Upper lobe of right lung (tissue), 1 donor: ENCODE results near the gene CFAP54. TPM values are rescaled to one million over a fixed set of nuclear protein-coding genes. Genes with fewer than 3 reads are reported as not detected.
A peak's percentile ranks its signal among the peaks of the same experiment; 100 is the strongest.
"Not testable (repeated sequence)": the region's sequence is repeated elsewhere in the genome, so short reads cannot be mapped to it uniquely, and the experiment has no call there.

Experiments used
- ATAC-seq: fragments of 200-7000 bp; cut with Tn5 transposase; one replicate; pipeline ENCODE4 v1.9.1; 2020; ENCODE audit warnings: mild to moderate bottlenecking, moderate library complexity
- DNase-seq: peaks from one replicate; pipeline ENCODE4 v3.0.0-alpha.2; 2020
- H3K27ac ChIP-seq: fragments of 200-600 bp; one replicate; pipeline ENCODE4 v1.8.0; 2022
- H3K27me3 ChIP-seq: fragments of 200-600 bp; one replicate; pipeline ENCODE4 v1.8.0; 2022; ENCODE audit warnings: mild to moderate bottlenecking
- H3K36me3 ChIP-seq: fragments of 200-600 bp; one replicate; pipeline ENCODE4 v1.8.0; 2022
- H3K4me1 ChIP-seq: fragments of 200-600 bp; one replicate; pipeline ENCODE4 v1.8.0; 2022
- H3K4me3 ChIP-seq: fragments of 200-600 bp; one replicate; pipeline ENCODE4 v1.8.0; 2022; ENCODE audit warnings: mild to moderate bottlenecking
- H3K9me3 ChIP-seq: fragments of 200-600 bp; one replicate; pipeline ENCODE4 v1.8.0; 2022
- CTCF ChIP-seq: fragments of 200-600 bp; IDR thresholded peaks from one replicate; pipeline ENCODE4 v1.8.0; 2022; ENCODE audit warnings: antibody characterized with exemption
- intact Hi-C: fragments of 100-400 bp; cut with DNase I; formaldehyde crosslinking; loops from one replicate; pipeline ENCODE4 v1.11.0; 2022
- total RNA-seq: library from RNA; stranded (reverse); fragmentation: NEBNext Ultra II Directional; extraction: Animal tissue kit (Norgen Biotek cat#: 25700); gene quantifications from one replicate; pipeline ENCODE4 v1.2.1, GENCODE V29; 2021
- donor health status: DM: no; HTN: yes; CAD: no; lungs with severe emphysema.

CFAP54 gene
- total RNA-seq, 1 donor from 2014 or later: 0.75 TPM

GRCh38 chr12:96457191-96457930 lies 32.0 kb upstream of the CFAP54 start:
- Histone ChIP-seq H3K27me3 (no peaks in the 10 kb centered on the region), H3K4me3 (no peak overlapping the region), H3K9me3 (no peaks in the 10 kb centered on the region), H3K27ac (no peak overlapping the region), H3K4me1 (no peaks in the 10 kb centered on the region), H3K36me3 (no peaks in the 10 kb centered on the region)
- DNase-seq (no peak), ATAC-seq (peak; percentile 43)
- TF ChIP-seq CTCF: no peak
- intact Hi-C loops: no loop called here

- H3K27me3 ChIP-seq, H3K9me3 ChIP-seq, H3K4me3 ChIP-seq, intact Hi-C loops, H3K36me3 ChIP-seq, ATAC-seq, DNase-seq, H3K27ac ChIP-seq, H3K4me1 ChIP-seq: not testable (repeated sequence)
Measured at GRCh38 chr12:96459281-96459680, 30.1 kb upstream of the CFAP54 start.

DNA sequence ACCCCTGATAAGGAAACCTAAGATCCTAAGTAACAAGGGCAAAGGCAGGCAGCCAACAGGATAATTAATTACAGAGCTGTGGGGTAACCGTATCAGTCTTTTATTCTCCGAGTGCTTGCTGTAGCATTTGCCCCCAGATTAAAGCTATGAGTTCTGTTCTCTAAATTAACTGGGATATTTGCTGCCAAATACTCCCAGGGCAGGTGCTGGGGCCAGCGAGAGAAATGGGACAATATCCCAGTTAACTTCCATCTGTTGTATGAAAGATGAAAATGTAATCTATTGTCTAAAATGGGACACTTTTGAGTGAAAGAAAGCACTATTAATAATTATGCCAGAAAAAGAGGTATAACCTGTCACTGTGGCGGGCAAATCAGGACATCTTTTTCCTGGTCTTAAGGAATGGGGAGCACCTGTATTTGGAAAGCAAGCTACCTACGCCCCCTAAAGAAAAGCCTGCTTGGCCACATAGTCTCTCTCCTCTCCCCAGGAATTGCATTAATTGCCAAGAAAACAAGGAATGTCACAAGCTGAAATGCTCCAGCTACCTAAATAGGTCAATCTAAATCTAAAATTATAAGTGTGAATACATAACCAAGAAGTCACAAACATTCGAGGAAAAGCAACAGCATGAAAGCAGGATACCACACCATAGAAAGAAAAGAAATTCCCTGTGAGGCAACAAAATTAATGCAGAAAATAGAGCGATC lies 26.7 kb upstream of the CFAP54 start:
- Histone ChIP-seq H3K36me3 (no peaks in the 10 kb centered on the region), H3K9me3 (no peaks in the 10 kb centered on the region), H3K27ac (no peak overlapping the region), H3K27me3 (no peaks in the 10 kb centered on the region), H3K4me3 (no peak overlapping the region), H3K4me1 (no peaks in the 10 kb centered on the region)
- no peak for ATAC-seq
- DNase-seq: no peak
- no peak for TF ChIP-seq CTCF
- intact Hi-C loops: no loop called here

- H3K36me3 ChIP-seq: no peaks in the 10 kb centered on the region
- DNase-seq: no peak
- H3K4me3 ChIP-seq: no peak overlapping the region
- intact Hi-C loops: no loop called here
- no peak overlapping the region for H3K27ac ChIP-seq
- no peaks in the 10 kb centered on the region for H3K4me1 ChIP-seq
- no peaks in the 10 kb centered on the region for H3K9me3 ChIP-seq
- no peaks in the 10 kb centered on the region for H3K27me3 ChIP-seq
- no peak for TF ChIP-seq CTCF
- ATAC-seq: no peak
Measured at GRCh38 chr12:96465896-96466295, 23.5 kb upstream of the CFAP54 start.

DNA sequence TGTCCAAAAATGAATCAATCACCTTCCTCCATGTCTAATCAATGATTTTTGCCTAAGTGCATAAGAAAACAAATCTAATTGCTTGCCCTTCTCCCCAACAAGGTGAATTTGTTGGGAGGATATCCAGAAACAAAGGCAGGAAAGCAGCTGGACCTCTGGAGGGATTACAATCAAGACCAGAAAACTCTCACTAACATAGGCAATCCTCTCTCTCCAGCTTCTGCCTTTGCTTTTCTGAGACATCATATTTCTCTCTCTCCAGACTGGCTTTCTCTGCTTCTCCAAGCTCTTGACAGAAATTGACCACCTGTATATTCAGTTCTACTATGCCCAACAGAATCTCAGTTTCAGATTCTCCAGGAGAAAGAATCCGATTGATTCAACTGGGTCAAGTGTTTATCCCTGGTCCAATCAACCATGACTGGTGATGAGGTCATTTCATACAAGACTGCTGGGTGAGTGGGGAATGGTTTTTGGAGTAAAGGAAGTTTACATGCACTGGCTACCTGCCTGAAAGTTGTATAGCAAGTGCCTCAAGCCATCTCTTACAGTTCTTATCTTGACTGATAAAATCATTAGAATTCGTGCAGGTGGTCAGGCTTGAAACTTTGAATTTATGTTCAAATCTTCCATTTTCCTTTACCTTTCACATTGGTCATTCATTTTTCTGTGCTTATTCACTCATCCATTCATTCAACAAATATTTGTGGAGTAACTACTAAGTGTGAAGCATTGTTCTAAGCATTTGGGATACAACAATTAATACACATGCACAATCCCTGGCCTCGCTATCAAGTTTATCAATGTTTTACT lies 22.2 kb upstream of the CFAP54 start:
- H3K27me3 ChIP-seq: no peaks in the 10 kb centered on the region
- no peak for DNase-seq
- no peaks in the 10 kb centered on the region for H3K4me1 ChIP-seq
- no peak for ATAC-seq
- no peak overlapping the region for H3K27ac ChIP-seq
- no peaks in the 10 kb centered on the region for H3K36me3 ChIP-seq
- no peaks in the 10 kb centered on the region for H3K9me3 ChIP-seq
- TF ChIP-seq CTCF: no peak
- H3K4me3 ChIP-seq: no peak overlapping the region
- intact Hi-C loops: no loop called here
